Nephron progenitor cell (in vitro differentiated cells): Measurements from ENCODE around the gene BET1L.

Source experiments
- DNase-seq: peaks from one replicate; pipeline ENCODE4 v3.0.0; 2021
- H3K27ac Mint-ChIP-seq: 2 replicates; pipeline ENCODE4 v1.8.0; 2021; ENCODE audit warnings: mild to moderate bottlenecking, moderate library complexity, mixed read lengths
- H3K27me3 Mint-ChIP-seq: 2 replicates; pipeline ENCODE4 v1.8.0; 2021; ENCODE audit warnings: mild to moderate bottlenecking, low read depth, mixed read lengths; ENCODE audit not compliant: poor library complexity
- H3K36me3 Mint-ChIP-seq: 2 replicates; pipeline ENCODE4 v1.8.0; 2021; ENCODE audit warnings: low read depth, mixed read lengths
- H3K4me1 Mint-ChIP-seq: 2 replicates; pipeline ENCODE4 v1.8.0; 2021; ENCODE audit warnings: mixed read lengths
- H3K4me3 Mint-ChIP-seq: 2 replicates; pipeline ENCODE4 v1.8.0; 2021; ENCODE audit warnings: mild to moderate bottlenecking, moderate library complexity, mixed read lengths
- H3K9me3 Mint-ChIP-seq: 2 replicates; pipeline ENCODE4 v1.8.0; 2021; ENCODE audit warnings: mild to moderate bottlenecking, moderate library complexity, mixed read lengths
- TF ChIP-seq, protein P1 (sequence below): fragments of 200-600 bp; sonication (generic); IDR thresholded peaks from 2 replicates; pipeline ENCODE4 v1.5.0; 2021; ENCODE audit warnings: antibody characterized with exemption

Gene BET1L

DNA sequence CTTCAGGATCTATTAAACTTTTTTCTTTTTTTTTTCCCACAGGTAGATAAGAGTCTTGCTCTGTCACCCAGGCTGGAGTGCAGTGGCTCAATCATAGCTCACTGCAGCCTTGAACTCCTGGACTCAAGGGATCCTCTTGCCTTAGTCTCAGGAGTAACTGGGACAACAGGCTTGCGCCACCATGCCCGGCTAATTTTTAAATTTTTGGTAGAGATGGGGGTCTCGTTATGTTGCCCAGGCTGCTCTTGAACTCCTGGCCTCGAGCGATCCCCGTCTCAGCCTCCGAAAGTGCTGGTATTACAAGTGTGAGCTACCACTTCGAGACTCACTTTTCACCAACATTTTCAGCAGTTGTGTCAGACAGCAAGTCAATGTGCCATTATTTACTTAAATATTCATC, 28.0 kb upstream of the BET1L start:
- Mint-ChIP-seq H3K36me3 (peaks cover 10% of the 10 kb centered on the region), H3K27ac (no peak overlapping the region), H3K9me3 (no peaks in the 10 kb centered on the region), H3K27me3 (no peaks in the 10 kb centered on the region), H3K4me3 (peak overlapping the region; percentile 95), H3K4me1 (peaks cover 28% of the 10 kb centered on the region)
- TF ChIP-seq, protein P1, sequence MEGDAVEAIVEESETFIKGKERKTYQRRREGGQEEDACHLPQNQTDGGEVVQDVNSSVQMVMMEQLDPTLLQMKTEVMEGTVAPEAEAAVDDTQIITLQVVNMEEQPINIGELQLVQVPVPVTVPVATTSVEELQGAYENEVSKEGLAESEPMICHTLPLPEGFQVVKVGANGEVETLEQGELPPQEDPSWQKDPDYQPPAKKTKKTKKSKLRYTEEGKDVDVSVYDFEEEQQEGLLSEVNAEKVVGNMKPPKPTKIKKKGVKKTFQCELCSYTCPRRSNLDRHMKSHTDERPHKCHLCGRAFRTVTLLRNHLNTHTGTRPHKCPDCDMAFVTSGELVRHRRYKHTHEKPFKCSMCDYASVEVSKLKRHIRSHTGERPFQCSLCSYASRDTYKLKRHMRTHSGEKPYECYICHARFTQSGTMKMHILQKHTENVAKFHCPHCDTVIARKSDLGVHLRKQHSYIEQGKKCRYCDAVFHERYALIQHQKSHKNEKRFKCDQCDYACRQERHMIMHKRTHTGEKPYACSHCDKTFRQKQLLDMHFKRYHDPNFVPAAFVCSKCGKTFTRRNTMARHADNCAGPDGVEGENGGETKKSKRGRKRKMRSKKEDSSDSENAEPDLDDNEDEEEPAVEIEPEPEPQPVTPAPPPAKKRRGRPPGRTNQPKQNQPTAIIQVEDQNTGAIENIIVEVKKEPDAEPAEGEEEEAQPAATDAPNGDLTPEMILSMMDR, result no peak
- DNase-seq, result no peak

DNA sequence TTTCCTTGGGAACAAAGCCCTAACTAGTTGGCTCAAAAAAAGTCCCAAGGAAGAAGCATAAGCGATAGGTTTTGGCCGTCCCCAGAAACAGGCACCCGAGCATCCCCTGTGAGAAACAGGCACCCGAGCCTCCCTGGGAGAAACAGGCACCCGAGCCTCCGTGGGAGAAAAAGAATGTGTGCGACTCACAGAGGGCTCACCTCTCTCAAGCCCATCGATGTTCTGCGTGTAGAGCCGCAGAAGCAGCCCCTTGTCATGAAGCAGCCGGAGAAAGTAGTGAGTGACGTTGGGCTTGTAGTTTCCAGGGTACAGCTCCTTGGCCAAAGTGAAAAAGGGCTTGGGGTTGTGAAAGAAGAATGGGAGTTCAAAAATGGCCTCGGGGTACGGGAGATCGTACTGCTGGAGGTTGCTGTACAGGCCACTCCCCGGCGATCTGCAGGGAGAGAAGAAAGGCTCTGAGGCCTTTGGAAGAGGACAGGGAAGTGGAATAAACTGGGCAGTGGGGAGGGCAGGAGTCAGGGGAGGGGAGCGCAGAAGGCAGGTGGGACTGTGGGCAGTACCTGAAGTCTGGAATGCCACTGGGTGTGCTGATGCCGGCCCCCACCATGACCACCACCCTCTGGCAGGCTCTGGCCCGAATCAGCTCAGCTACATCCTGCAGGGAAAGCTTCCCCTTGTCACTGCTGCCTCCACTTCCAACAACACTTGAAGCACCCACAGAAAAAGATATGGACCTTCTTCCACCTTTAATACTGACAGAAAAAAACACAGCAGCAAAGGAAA, 25.8 kb upstream of the BET1L start:
- Mint-ChIP-seq H3K4me3 (no peak overlapping the region), H3K27ac (no peak overlapping the region), H3K9me3 (no peaks in the 10 kb centered on the region), H3K36me3 (peaks cover 22% of the 10 kb centered on the region), H3K4me1 (peaks cover 19% of the 10 kb centered on the region), H3K27me3 (no peaks in the 10 kb centered on the region)
- TF ChIP-seq, protein P1, result no peak
- DNase-seq, result no peak

DNA sequence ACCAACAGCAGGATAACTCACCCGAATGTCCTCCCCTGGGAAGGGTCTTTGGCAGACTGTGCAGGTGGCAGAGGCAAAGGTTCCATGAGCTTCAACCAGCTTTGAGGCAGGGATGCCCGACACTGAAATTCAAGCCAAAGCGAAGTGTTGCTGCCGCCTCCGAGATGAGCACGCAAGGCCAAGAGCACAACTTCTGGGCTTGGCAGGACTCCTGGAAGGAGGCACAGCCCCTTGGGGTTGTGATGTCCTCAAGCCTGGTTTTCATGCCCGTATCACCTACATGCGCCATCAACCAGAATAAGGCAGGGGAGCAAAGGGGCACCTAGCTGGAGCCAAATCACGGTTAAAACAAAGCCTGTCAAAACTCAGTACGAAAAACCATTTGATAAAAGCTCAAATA, 23.2 kb upstream of the BET1L start:
- H3K4me3 Mint-ChIP-seq, result no peak overlapping the region
- H3K27me3 Mint-ChIP-seq, result no peaks in the 10 kb centered on the region
- no peak for DNase-seq
- peaks cover 33% of the 10 kb centered on the region for H3K36me3 Mint-ChIP-seq
- TF ChIP-seq, protein P1, result no peak
- H3K27ac Mint-ChIP-seq, result peak overlapping the region; percentile 48
- H3K9me3 Mint-ChIP-seq, result no peaks in the 10 kb centered on the region
- H3K4me1 Mint-ChIP-seq, result peaks cover 9% of the 10 kb centered on the region

DNA sequence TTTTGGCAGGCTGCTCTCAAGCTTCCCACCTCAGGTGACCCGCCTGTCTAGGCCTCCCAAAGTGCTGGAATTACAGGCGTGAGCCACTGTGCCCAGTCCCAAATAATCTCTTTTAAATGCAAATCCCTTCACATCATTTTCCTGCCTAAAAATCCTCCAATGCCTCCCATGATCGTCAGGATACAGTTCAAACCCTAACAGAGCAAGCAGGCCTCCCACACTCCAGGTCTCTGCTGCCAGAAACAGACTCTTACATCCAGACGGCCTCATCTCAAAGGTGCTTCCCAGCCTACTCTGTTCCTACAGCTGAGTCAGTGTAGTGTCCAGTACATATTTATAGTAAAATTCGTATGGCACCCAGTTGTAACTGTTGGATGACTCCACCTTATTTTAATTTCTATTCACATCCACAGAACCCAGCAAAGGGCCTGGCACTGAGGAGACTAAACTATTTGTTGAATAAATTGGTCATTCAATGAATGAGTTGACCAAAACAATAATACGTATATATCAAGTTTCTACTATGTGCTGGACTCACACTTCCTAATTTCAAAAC, 20.7 kb upstream of the BET1L start:
- TF ChIP-seq, protein P1, result no peak
- peaks cover 44% of the 10 kb centered on the region for H3K36me3 Mint-ChIP-seq
- H3K9me3 Mint-ChIP-seq, result no peaks in the 10 kb centered on the region
- no peak overlapping the region for H3K4me3 Mint-ChIP-seq
- H3K27ac Mint-ChIP-seq, result peak overlapping the region; percentile 76
- no peak for DNase-seq
- no peaks in the 10 kb centered on the region for H3K4me1 Mint-ChIP-seq
- H3K27me3 Mint-ChIP-seq, result no peaks in the 10 kb centered on the region

DNA sequence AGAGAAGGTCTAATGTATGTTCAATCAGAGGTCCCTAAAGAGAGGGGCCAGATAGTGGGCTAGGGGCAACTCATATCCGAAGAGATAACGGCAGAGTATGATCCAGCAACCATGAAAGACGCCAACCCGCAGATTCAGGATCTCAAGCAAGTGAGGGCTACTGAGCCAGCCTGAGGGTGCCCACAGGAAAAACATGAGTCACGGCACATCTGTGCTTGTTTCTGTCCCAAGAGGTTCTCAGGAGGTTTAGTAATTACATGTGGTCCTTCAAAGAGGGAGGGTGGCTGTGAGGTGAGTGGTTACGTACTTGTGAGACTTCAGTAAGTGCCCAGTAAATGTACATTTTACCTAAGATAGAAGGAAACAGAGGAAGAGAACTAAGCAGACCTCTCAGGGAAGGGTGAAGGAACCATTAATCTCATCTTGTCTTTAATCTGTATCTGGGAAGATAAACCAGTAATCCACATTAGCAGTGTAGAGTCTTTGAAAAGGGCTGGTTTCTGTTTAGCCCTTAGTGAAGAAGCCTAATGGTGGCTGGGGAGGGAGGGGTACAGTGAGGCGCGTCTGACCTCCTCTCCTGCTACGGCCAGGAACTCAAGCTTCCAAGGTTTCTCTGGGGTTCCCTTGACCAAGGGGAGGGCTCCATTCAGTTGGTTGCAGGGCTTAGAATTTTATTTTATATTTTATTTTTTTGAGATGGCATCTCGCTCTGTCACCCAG, 18.7 kb upstream of the BET1L start:
- Mint-ChIP-seq H3K36me3 (peaks cover 49% of the 10 kb centered on the region), H3K4me3 (no peak overlapping the region), H3K4me1 (no peaks in the 10 kb centered on the region), H3K27ac (peak overlapping the region; percentile 54), H3K9me3 (no peaks in the 10 kb centered on the region), H3K27me3 (no peaks in the 10 kb centered on the region)
- no peak for DNase-seq
- TF ChIP-seq, protein P1, result no peak
